Activated B cell treated with CpG ODN at 0.5 μM for 24 hours (primary cell): Measurements from ENCODE around the gene SLC39A8. TPM values are rescaled to one million over a fixed set of nuclear protein-coding genes. Genes with fewer than 3 reads are reported as not detected.
"Not testable (repeated sequence)": the region's sequence is repeated elsewhere in the genome, so short reads cannot be mapped to it uniquely, and the experiment has no call there.

Source experiments
- ATAC-seq: fragments of 200-7000 bp; cut with Tn5 transposase; one replicate; pipeline ENCODE4 v1.10.0; 2021; ENCODE audit warnings: low read depth, mild to moderate bottlenecking, moderate library complexity
- CTCF ChIA-PET: fragments of 350-600 bp; sonication (Branson Sonifier 250); formaldehyde crosslinking; loops from one replicate; lab custom pipeline; 2021; ENCODE audit warnings: antibody characterized with exemption; lab: Charles Lee
- POLR2A ChIA-PET: fragments of 350-600 bp; sonication (Branson Sonifier 250); formaldehyde crosslinking; loops from one replicate; lab custom pipeline; 2021; ENCODE audit warnings: antibody characterized with exemption; lab: Charles Lee
- DNase-seq: peaks from one replicate; pipeline ENCODE4 v3.0.0; 2022
- H3K27ac Mint-ChIP-seq: one replicate; pipeline ENCODE4 v1.8.0; 2020; ENCODE audit warnings: mixed read lengths
- H3K27me3 Mint-ChIP-seq: one replicate; pipeline ENCODE4 v1.8.0; 2021; ENCODE audit warnings: mixed read lengths
- H3K36me3 Mint-ChIP-seq: one replicate; pipeline ENCODE4 v1.8.0; 2021; ENCODE audit warnings: low read depth, mixed read lengths
- H3K4me1 Mint-ChIP-seq: one replicate; pipeline ENCODE4 v1.8.0; 2021; ENCODE audit warnings: mixed read lengths
- H3K4me3 Mint-ChIP-seq: one replicate; pipeline ENCODE4 v1.8.0; 2020; ENCODE audit warnings: mild to moderate bottlenecking, mixed read lengths
- H3K9me3 Mint-ChIP-seq: one replicate; pipeline ENCODE4 v1.8.0; 2020; ENCODE audit warnings: mixed read lengths
- CTCF ChIP-seq: fragments of 200-600 bp; IDR thresholded peaks from one replicate; pipeline ENCODE4 v1.8.0; 2022; ENCODE audit warnings: antibody characterized with exemption, mild to moderate bottlenecking
- intact Hi-C: fragments of 100-400 bp; cut with micrococcal nuclease; formaldehyde crosslinking; loops from one replicate; pipeline ENCODE4 v1.15.1; 2024
- total RNA-seq: library from RNA; stranded (reverse); gene quantifications from 2 replicates; pipeline ENCODE4 v1.2.3, GENCODE V29; 2022

Gene SLC39A8
- total RNA-seq, 1 donor from 2014 or later: 17.9 TPM

GRCh38 chr4:102387552-102388150 lies 42.4 kb upstream of the SLC39A8 start:
- Mint-ChIP-seq H3K9me3 (no peaks in the 10 kb centered on the region), H3K4me1 (peaks cover 13% of the 10 kb centered on the region), H3K27me3 (peaks cover 30% of the 10 kb centered on the region), H3K36me3 (no peaks in the 10 kb centered on the region), H3K27ac (no peak overlapping the region), H3K4me3 (no peak overlapping the region)
- ChIA-PET POLR2A (no interaction called here), CTCF (no interaction called here)
- DNase-seq: no peak
- intact Hi-C loops: no loop called here
- no peak for ATAC-seq
- TF ChIP-seq CTCF: no peak

- intact Hi-C loops: no loop called here
- peaks cover 34% of the 10 kb centered on the region for H3K27me3 Mint-ChIP-seq
- H3K36me3 Mint-ChIP-seq: no peaks in the 10 kb centered on the region
- POLR2A ChIA-PET: no interaction called here
- no peak for TF ChIP-seq CTCF
- H3K4me1 Mint-ChIP-seq: peaks cover 13% of the 10 kb centered on the region
- CTCF ChIA-PET: no interaction called here
- H3K9me3 Mint-ChIP-seq: no peaks in the 10 kb centered on the region
- H3K27ac Mint-ChIP-seq: no peak overlapping the region
- ATAC-seq: no peak
- no peak overlapping the region for H3K4me3 Mint-ChIP-seq
- no peak for DNase-seq
Measured at GRCh38 chr4:102386966-102387365, 41.7 kb upstream of the SLC39A8 start.

- ATAC-seq, H3K9me3 Mint-ChIP-seq, H3K36me3 Mint-ChIP-seq, DNase-seq, CTCF ChIA-PET, H3K4me3 Mint-ChIP-seq, H3K27ac Mint-ChIP-seq, H3K4me1 Mint-ChIP-seq, POLR2A ChIA-PET, intact Hi-C loops: not testable (repeated sequence)
- H3K27me3 Mint-ChIP-seq: peaks cover 38% of the 10 kb centered on the region
Measured at GRCh38 chr4:102380253-102380652, 35.0 kb upstream of the SLC39A8 start.

GRCh38 chr4:102362922-102363432 lies 17.7 kb upstream of the SLC39A8 start:
- ChIA-PET CTCF (interaction anchor here (0.6 kb wide), 1 partner anchor 265 kb away, joined by 3 read pairs; no protein-coding TSS in a partner anchor), POLR2A (no interaction called here)
- intact Hi-C loops: no loop called here
- DNase-seq (no peak), ATAC-seq (no peak)
- no peak for TF ChIP-seq CTCF
- H3K9me3 Mint-ChIP-seq: peaks cover 14% of the 10 kb centered on the region
- no peaks in the 10 kb centered on the region for H3K4me1 Mint-ChIP-seq
- no peaks in the 10 kb centered on the region for H3K27me3 Mint-ChIP-seq
- H3K27ac Mint-ChIP-seq: no peak overlapping the region
- no peak overlapping the region for H3K4me3 Mint-ChIP-seq
- H3K36me3 Mint-ChIP-seq: no peaks in the 10 kb centered on the region

GRCh38 chr4:102358128-102358527 lies 12.8 kb upstream of the SLC39A8 start:
- Mint-ChIP-seq H3K27ac (no peak overlapping the region), H3K27me3 (no peaks in the 10 kb centered on the region), H3K4me1 (no peaks in the 10 kb centered on the region), H3K9me3 (no peaks in the 10 kb centered on the region), H3K4me3 (no peak overlapping the region), H3K36me3 (no peaks in the 10 kb centered on the region)
- DNase-seq (no peak), ATAC-seq (no peak)
- ChIA-PET CTCF (no interaction called here), POLR2A (no interaction called here)
- TF ChIP-seq CTCF: no peak
- intact Hi-C loops: no loop called here

GRCh38 chr4:102357637-102358036 lies 12.4 kb upstream of the SLC39A8 start:
- H3K27ac Mint-ChIP-seq, H3K4me1 Mint-ChIP-seq, ATAC-seq, DNase-seq, H3K4me3 Mint-ChIP-seq, H3K36me3 Mint-ChIP-seq, POLR2A ChIA-PET, intact Hi-C loops, H3K27me3 Mint-ChIP-seq, CTCF ChIA-PET, H3K9me3 Mint-ChIP-seq: not testable (repeated sequence)
